ENCODE measurements around the gene TMEM59L. TPM values are rescaled to one million over a fixed set of nuclear protein-coding genes. Genes with fewer than 3 reads are reported as not detected.

The TMEM59L gene
- total and polyA plus RNA-seq, 2 of the 13 experiments (the other 11 are each of a cell fraction or from before 2014, with no cell fraction given), result 0.97 to 5.5 TPM

DNA sequence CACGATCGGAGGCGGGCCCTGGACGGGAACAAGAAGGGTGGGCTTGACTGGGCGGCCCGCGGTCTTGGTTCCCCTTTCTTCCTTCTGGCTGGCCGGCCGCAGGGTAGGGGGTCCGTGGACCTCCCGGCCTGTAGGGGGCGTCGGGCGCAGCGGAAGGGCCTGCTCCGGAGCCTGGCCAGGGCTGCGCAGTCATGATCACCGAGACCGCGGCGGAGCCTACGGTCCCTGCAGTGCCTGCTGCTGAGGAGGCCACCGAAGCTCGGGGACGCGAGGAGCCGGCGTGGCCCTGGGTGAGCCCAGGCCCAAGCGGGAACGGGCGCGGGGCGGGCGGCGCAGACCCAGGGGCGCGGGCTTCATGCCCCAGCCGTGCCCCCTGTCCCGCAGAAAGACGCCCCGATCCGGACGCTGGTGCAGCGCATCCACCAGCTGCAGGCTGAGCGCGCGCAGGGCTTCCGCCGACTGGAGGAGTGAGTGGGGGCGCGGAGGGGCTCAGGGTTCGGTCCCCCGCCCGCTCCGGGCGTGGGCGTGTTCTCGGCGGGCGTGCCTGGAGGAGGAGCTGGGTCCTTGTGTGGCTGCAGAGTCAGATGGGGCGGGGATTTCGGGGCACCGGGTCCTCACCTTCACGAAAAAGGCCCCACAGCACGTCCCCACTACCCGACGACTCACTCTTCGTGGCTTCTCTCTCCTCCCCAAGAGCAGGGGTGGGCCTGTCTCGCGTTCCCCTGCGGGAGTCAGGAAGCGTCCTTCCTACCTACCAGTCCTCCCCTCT lies 23.9 kb upstream of the TMEM59L start, which contains the start of gene REX1BD (continued):
- TF ChIP-seq TFDP2 (CRISPR knock-in tag; IDR thresholded peaks at IDR 0.05), result peak; percentile 46
- peak; percentile 94 for TF ChIP-seq POGZ (CRISPR knock-in tag; IDR thresholded peaks at IDR 0.05)
- TF ChIP-seq TP53 (CRISPR knock-in tag; conservative IDR thresholded peaks at IDR 0.05), result no peak
- TF ChIP-seq ZNF138 (CRISPR knock-in tag; IDR thresholded peaks at IDR 0.05; ENCODE audit: low read depth), result peak; percentile 68; the same call in 1 of the 2 replicates
- no peak; the same call in none of the 2 replicates for TF ChIP-seq HNF1B (CRISPR knock-in tag; IDR thresholded peaks at IDR 0.05)
- TF ChIP-seq MLLT10 (CRISPR knock-in tag; IDR thresholded peaks at IDR 0.05), result no peak
- TF ChIP-seq NFATC3 (CRISPR knock-in tag; IDR thresholded peaks at IDR 0.05), result no peak
- TF ChIP-seq MYNN (CRISPR knock-in tag; IDR thresholded peaks at IDR 0.05; ENCODE audit: low read depth), result no peak
- no peak for TF ChIP-seq GTF3A (CRISPR knock-in tag; conservative IDR thresholded peaks at IDR 0.05)
- peak; percentile 59; the same call in 1 of the 2 replicates for TF ChIP-seq MAF1 (CRISPR knock-in tag; IDR thresholded peaks at IDR 0.05; ENCODE audit: borderline replicate concordance)
- 0 out of 2 replicates have a peak, but pooled peaks have one; percentile 56 for TF ChIP-seq MAZ (IDR thresholded peaks at IDR 0.05; ENCODE audit: borderline replicate concordance, low read depth, low read length)
- TF ChIP-seq MAZ (CRISPR knock-in tag; IDR thresholded peaks at IDR 0.05; ENCODE audit: low read depth), result peak; percentile 75
- no peak for TF ChIP-seq EP300 (IDR thresholded peaks at IDR 0.05; ENCODE audit: low read depth in 2 of 2, low read length in 2 of 2)
- TF ChIP-seq EP300 (CRISPR knock-in tag; IDR thresholded peaks at IDR 0.05; ENCODE audit: borderline replicate concordance), result no peak; the same call in none of the 2 replicates
- no peak for TF ChIP-seq ZNF326 (CRISPR knock-in tag; IDR thresholded peaks at IDR 0.05; ENCODE audit: borderline replicate concordance)
- TF ChIP-seq SIN3B (IDR thresholded peaks at IDR 0.05; ENCODE audit: low read length), result no peak
- no peak for TF ChIP-seq DZIP1 (CRISPR knock-in tag; IDR thresholded peaks at IDR 0.05)
- TF ChIP-seq, protein P1, sequence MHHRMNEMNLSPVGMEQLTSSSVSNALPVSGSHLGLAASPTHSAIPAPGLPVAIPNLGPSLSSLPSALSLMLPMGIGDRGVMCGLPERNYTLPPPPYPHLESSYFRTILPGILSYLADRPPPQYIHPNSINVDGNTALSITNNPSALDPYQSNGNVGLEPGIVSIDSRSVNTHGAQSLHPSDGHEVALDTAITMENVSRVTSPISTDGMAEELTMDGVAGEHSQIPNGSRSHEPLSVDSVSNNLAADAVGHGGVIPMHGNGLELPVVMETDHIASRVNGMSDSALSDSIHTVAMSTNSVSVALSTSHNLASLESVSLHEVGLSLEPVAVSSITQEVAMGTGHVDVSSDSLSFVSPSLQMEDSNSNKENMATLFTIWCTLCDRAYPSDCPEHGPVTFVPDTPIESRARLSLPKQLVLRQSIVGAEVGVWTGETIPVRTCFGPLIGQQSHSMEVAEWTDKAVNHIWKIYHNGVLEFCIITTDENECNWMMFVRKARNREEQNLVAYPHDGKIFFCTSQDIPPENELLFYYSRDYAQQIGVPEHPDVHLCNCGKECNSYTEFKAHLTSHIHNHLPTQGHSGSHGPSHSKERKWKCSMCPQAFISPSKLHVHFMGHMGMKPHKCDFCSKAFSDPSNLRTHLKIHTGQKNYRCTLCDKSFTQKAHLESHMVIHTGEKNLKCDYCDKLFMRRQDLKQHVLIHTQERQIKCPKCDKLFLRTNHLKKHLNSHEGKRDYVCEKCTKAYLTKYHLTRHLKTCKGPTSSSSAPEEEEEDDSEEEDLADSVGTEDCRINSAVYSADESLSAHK (CRISPR knock-in tag; IDR thresholded peaks at IDR 0.05; ENCODE audit: borderline replicate concordance), result no peak
- peak; percentile 28; the same call in 1 of the 2 replicates for TF ChIP-seq HNF4A (CRISPR knock-in tag; IDR thresholded peaks at IDR 0.05)
- TF ChIP-seq CHCHD3 (CRISPR knock-in tag; IDR thresholded peaks at IDR 0.05), result no peak
- TF ChIP-seq ZNF296 (CRISPR knock-in tag; conservative IDR thresholded peaks at IDR 0.05), result 0 out of 2 replicates have a peak, but pooled peaks have one; percentile 68
- peak; percentile 80 for TF ChIP-seq GATA4 (IDR thresholded peaks at IDR 0.05; ENCODE audit: borderline replicate concordance, low read depth)
